ENCODE data around the gene TDRD3.

Gene TDRD3

DNA sequence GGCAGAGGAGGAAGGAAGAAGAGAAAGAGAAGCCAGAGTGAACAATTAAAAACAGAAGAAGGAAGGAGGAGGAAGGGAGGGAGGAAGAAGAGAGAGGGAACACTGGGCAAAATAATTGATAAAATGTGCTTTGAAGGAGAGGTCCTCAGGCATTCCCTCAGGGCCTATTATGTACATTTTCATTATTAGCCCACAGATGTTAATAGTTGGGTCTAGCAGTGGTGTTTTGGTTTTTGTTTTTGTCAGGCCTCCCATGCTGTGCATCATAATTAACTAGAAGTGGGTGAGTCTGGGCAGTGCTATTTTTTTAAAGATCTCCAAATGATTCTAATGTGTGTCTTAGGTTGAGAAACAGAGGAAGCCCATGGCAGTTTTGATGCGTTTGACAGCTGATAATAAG, 178.1 kb downstream of the TDRD3 start:
- DNase-seq (ENCODE audit: low read depth) = no peak
- no peak overlapping the region for H3K4me3 ChIP-seq (ENCODE audit: control insufficient read depth, low read depth, low read length)
- TF ChIP-seq CTCF (conservative IDR thresholded peaks at IDR 0.05; ENCODE audit: control insufficient read depth, insufficient read depth, low read depth, low read length) = no peak

DNA sequence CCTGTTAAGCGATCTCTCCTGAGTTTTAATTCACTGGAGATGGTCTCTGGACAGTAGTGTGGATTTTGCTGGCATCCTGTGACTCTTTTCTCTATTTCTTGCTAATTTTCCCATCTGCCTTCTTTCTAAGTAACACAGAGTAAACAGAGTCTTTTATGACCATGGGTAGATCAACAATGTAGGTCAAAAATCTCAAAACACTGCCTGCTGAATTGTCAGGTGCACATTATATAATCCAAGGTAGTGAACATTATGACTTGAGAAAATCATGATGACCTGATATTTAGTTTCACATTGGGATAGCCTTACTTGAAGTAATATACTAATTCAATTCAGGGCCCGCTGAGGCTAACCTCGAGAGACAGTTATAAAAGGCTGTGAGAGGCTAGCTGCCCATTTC, 180.7 kb downstream of the TDRD3 start:
- H3K4me3 ChIP-seq (ENCODE audit: control insufficient read depth, low read depth, low read length) = no peak overlapping the region
- DNase-seq (ENCODE audit: low read depth) = no peak
- TF ChIP-seq CTCF (conservative IDR thresholded peaks at IDR 0.05; ENCODE audit: control insufficient read depth, insufficient read depth, low read depth, low read length) = no peak

DNA sequence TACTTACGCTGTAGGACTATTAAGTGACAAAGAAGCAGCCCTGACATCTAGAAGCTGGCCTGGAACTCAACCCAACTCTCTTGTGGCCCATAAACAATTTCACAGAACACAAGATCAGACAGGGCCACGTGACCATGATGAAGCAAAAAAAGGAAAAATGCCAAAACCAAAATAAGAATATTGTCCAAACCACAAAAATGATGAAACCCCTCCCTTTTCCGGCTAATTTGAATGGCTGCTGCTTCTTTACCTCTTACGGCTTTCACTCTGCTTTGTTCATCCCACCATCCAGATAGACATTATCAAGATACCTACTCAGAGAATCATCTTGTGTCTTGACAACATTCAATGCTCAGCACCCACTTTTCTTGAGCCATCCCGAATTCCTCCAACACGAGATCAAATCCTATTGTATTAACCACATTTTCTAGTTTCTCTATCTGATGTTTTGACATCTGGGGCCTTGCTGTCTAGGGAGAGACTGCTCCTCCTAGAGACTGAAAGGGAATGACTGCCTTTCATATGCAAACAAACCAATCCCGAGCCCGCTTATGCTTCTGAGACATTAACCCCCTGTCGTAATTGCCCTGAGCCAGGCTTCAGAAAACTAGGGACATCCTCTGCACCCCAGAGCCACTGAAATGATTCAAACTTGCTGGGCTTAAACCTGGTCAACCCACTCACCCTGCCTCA, 186.3 kb downstream of the TDRD3 start:
- peak; percentile 89 for DNase-seq (ENCODE audit: low read depth)
- TF ChIP-seq CTCF (conservative IDR thresholded peaks at IDR 0.05; ENCODE audit: control insufficient read depth, insufficient read depth, low read depth, low read length) = peak; percentile 40
- no peak overlapping the region for H3K4me3 ChIP-seq (ENCODE audit: control insufficient read depth, low read depth, low read length)

- DNase-seq (ENCODE audit: low read depth) = peak; percentile 94
- no peak for TF ChIP-seq CTCF (conservative IDR thresholded peaks at IDR 0.05; ENCODE audit: control insufficient read depth, insufficient read depth, low read depth, low read length)
- H3K4me3 ChIP-seq (ENCODE audit: control insufficient read depth, low read depth, low read length) = peak overlapping the region; percentile 30
Measured at GRCh38 chr13:60583911-60584753, 187.1 kb downstream of the TDRD3 start.

DNA sequence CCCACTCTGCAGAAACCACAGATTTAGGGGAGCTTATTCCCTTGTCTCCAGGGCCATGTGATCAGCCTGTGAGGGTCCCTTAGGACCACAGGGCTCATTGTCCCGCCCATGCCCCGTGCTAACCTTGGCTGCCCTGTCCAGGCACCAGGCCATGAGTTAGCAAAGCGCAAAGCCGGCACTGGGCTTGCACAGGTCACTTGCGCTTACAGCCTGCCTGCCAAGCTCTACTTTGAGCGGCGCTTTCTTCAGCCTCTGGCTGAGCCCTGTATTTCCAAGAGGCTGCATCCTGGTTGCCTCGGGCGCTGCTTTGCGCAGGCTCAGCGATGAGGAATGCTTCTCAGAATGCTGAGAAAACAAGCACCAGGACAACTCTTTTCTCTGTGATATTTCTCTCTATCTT, 188.0 kb downstream of the TDRD3 start:
- peak; percentile 56 for DNase-seq (ENCODE audit: low read depth)
- no peak for TF ChIP-seq CTCF (conservative IDR thresholded peaks at IDR 0.05; ENCODE audit: control insufficient read depth, insufficient read depth, low read depth, low read length)
- H3K4me3 ChIP-seq (ENCODE audit: control insufficient read depth, low read depth, low read length) = peak overlapping the region; percentile 30

GRCh38 chr13:60590800-60591747, 194.1 kb downstream of the TDRD3 start:
- DNase-seq (ENCODE audit: low read depth) = peak; percentile 93
- no peak for TF ChIP-seq CTCF (conservative IDR thresholded peaks at IDR 0.05; ENCODE audit: control insufficient read depth, insufficient read depth, low read depth, low read length)
- H3K4me3 ChIP-seq (ENCODE audit: control insufficient read depth, low read depth, low read length) = no peak overlapping the region
